Cardiac muscle cell (in vitro differentiated cells and primary cell): ENCODE measurements around the gene CEP131. TPM values are rescaled to one million over a fixed set of nuclear protein-coding genes. Genes with fewer than 3 reads are reported as not detected.

ENCODE experiments used
- DNase-seq, 2 donors: peaks; one replicate each; pipeline versions ENCODE4 v3.0.0 to v3.0.0-alpha.2; 2010 to 2017; ENCODE audit warnings: low read depth in 1 of 2, low spot score in 1 of 2
- H3K27ac ChIP-seq: fragments of 200-600 bp; sonication (generic); 2 replicates; pipeline ENCODE4 v1.5.1; 2016
- H3K27me3 ChIP-seq: fragments of 200-600 bp; sonication (generic); 2 replicates; pipeline ENCODE4 v1.6.0; 2016; ENCODE audit warnings: control low read depth
- H3K36me3 ChIP-seq: fragments of 200-600 bp; sonication (generic); 2 replicates; pipeline ENCODE4 v1.5.1; 2016; ENCODE audit warnings: control low read depth
- H3K4me1 ChIP-seq: fragments of 200-600 bp; sonication (generic); 2 replicates; pipeline ENCODE4 v1.8.1; 2017; ENCODE audit warnings: low read depth, mild to moderate bottlenecking, mixed run types
- H3K4me3 ChIP-seq: fragments of 200-600 bp; sonication (generic); 2 replicates; pipeline ENCODE4 v1.5.1; 2016; ENCODE audit warnings: mild to moderate bottlenecking
- H3K9me3 ChIP-seq: fragments of 200-600 bp; sonication (generic); 2 replicates; pipeline ENCODE4 v1.5.1; 2017; ENCODE audit warnings: low read depth, mild to moderate bottlenecking, control low read depth
- polyA plus RNA-seq: library from polyadenylated mRNA; unstranded; fragments of >200 nt; fragmentation: Nextera tagmentation; extraction: Ambion mirVana; gene quantifications from 2 replicates; pipeline ENCODE4 v1.2.1, GENCODE V29; 2016
- total RNA-seq: library from RNA; depleted of rRNA; stranded (reverse); fragments of >200 nt; gene quantifications from 2 replicates; pipeline ENCODE4 v1.2.3, GENCODE V29; 2016
- TF ChIP-seq, protein P1 (sequence below): IDR thresholded peaks from 2 replicates; pipeline ENCODE4 v1.5.1; 2012; ENCODE audit warnings: low read depth, mild to moderate bottlenecking, low read length

CEP131 gene
- total and polyA plus RNA-seq, 2 experiments from 2014 or later = 29.2 to 37.0 TPM

DNA sequence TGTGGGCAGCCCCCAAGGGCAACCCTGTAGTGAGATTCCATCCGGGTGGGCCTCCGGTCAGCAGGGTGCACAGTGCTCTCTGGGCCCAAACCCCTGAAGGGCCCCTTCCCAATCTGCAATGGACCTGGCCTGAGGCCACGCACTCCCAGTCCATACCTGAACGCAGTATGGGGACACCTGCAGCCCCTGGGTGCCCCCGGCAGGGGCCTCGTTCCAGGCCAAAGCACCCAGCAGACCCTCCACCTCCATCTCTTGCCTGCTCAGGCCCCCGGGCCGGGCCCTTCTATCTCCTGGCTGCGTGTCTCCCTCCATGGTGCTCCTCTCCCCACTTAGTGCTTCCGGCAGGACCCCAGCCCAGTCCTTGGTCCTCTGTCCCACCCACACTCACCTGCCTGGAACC lies 39.4 kb downstream of the CEP131 start:
- Histone ChIP-seq H3K9me3 (no peaks in the 10 kb centered on the region), H3K27ac (no peak overlapping the region), H3K4me1 (peaks cover 12% of the 10 kb centered on the region), H3K4me3 (no peak overlapping the region), H3K36me3 (no peaks in the 10 kb centered on the region), H3K27me3 (no peaks in the 10 kb centered on the region)
- no peak for DNase-seq
- TF ChIP-seq, protein P1, sequence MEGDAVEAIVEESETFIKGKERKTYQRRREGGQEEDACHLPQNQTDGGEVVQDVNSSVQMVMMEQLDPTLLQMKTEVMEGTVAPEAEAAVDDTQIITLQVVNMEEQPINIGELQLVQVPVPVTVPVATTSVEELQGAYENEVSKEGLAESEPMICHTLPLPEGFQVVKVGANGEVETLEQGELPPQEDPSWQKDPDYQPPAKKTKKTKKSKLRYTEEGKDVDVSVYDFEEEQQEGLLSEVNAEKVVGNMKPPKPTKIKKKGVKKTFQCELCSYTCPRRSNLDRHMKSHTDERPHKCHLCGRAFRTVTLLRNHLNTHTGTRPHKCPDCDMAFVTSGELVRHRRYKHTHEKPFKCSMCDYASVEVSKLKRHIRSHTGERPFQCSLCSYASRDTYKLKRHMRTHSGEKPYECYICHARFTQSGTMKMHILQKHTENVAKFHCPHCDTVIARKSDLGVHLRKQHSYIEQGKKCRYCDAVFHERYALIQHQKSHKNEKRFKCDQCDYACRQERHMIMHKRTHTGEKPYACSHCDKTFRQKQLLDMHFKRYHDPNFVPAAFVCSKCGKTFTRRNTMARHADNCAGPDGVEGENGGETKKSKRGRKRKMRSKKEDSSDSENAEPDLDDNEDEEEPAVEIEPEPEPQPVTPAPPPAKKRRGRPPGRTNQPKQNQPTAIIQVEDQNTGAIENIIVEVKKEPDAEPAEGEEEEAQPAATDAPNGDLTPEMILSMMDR = no peak

DNA sequence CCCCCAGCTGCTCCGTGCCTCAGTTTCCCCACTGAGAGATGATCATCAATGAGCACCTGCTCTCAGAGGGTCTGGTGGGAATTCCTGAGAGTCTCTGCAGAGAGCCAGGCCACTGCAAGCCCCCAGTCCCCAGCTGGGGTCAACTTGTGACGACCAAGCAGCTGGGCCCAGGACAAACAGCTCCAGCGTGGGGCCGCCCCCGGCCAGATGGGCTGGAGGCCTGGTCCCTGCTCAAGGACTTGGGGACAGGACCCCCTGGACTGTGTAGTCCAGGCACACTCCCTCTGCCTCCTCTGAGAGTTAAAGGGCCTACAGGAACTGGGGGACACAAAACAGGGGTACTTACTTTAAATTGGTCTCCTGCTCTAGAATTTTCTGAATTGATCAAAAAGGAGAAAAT lies 40.2 kb downstream of the CEP131 start:
- Histone ChIP-seq H3K36me3 (no peaks in the 10 kb centered on the region), H3K9me3 (no peaks in the 10 kb centered on the region), H3K4me1 (peaks cover 12% of the 10 kb centered on the region), H3K27ac (no peak overlapping the region), H3K27me3 (no peaks in the 10 kb centered on the region), H3K4me3 (no peak overlapping the region)
- DNase-seq = no peak
- TF ChIP-seq, protein P1 = no peak

DNA sequence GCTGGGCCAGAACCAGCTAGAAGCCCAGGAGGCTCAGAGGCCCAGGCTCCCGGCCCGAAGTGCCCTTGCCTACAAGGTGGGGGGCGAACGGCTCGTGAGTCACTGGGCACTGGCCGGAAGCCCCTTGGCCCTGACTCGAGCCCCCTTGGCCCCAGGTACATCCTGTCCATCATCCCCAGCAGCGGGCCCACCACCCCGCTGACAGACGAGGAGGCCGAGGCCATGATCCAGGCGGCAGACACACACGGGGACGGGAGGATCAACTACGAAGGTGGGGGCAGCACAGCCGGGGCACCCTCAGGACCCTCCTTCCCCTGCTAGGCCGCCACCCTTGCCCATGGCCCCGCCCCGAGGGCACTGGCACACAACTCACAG lies 41.0 kb downstream of the CEP131 start:
- H3K27me3 ChIP-seq = no peaks in the 10 kb centered on the region
- H3K4me1 ChIP-seq = peaks cover 12% of the 10 kb centered on the region
- no peak for DNase-seq

GRCh38 chr17:81180836-81181810 lies 41.6 kb downstream of the CEP131 start:
- no peak overlapping the region for H3K27ac ChIP-seq
- DNase-seq = no peak
- no peak overlapping the region for H3K4me3 ChIP-seq
- H3K27me3 ChIP-seq = no peaks in the 10 kb centered on the region
- H3K4me1 ChIP-seq = peaks cover 12% of the 10 kb centered on the region
- no peaks in the 10 kb centered on the region for H3K9me3 ChIP-seq
- H3K36me3 ChIP-seq = no peaks in the 10 kb centered on the region
- TF ChIP-seq, protein P1 = no peak

More for the DNA sequence above, 41.0 kb downstream of the CEP131 start:
- Histone ChIP-seq H3K9me3 (no peaks in the 10 kb centered on the region), H3K36me3 (no peaks in the 10 kb centered on the region), H3K27ac (no peak overlapping the region), H3K4me3 (no peak overlapping the region)
- TF ChIP-seq, protein P1 = no peak

GRCh38 chr17:81179861-81180260 lies 42.9 kb downstream of the CEP131 start:
- TF ChIP-seq, protein P1 = no peak
- peak overlapping the region; percentile 66 for H3K27ac ChIP-seq
- no peaks in the 10 kb centered on the region for H3K36me3 ChIP-seq
- H3K4me3 ChIP-seq = no peak overlapping the region
- peaks cover 12% of the 10 kb centered on the region for H3K4me1 ChIP-seq
- H3K27me3 ChIP-seq = no peaks in the 10 kb centered on the region
- DNase-seq = peak in 1 of 2 donors; percentile 59
- H3K9me3 ChIP-seq = no peaks in the 10 kb centered on the region
